Neuronal stem cell (in vitro differentiated cells): ENCODE results near the gene MYO5A.
"Not testable (repeated sequence)": the region's sequence is repeated elsewhere in the genome, so short reads cannot be mapped to it uniquely, and the experiment has no call there.

ENCODE experiments used
- DNase-seq: peaks from one replicate; pipeline ENCODE4 v3.0.0-alpha.2; 2013; ENCODE audit warnings: low spot score
- H2AFZ ChIP-seq: one replicate; pipeline ENCODE4 v1.6.1; 2013; ENCODE audit warnings: mild to moderate bottlenecking, low read length, inconsistent platforms
- H2AK5ac ChIP-seq: 2 replicates; pipeline ENCODE4 v1.6.1; 2013; ENCODE audit warnings: low read depth, mild to moderate bottlenecking, inconsistent platforms, low read length, moderate library complexity, mixed read lengths
- H2BK120ac ChIP-seq: 2 replicates; pipeline ENCODE4 v1.6.1; 2013; ENCODE audit warnings: low read depth, mild to moderate bottlenecking, inconsistent platforms, low read length, moderate library complexity, mixed read lengths
- H2BK12ac ChIP-seq: one replicate; pipeline ENCODE4 v1.6.1; 2013; ENCODE audit warnings: low read length, inconsistent platforms
- H2BK15ac ChIP-seq: 2 replicates; pipeline ENCODE4 v1.6.1; 2013; ENCODE audit warnings: mild to moderate bottlenecking, low read length, inconsistent platforms, mixed read lengths
- H2BK5ac ChIP-seq: one replicate; pipeline ENCODE4 v1.6.1; 2013; ENCODE audit warnings: inconsistent platforms, mild to moderate bottlenecking, low read length, moderate library complexity
- H3K14ac ChIP-seq: one replicate; pipeline ENCODE4 v1.6.1; 2013; ENCODE audit warnings: low read length, inconsistent platforms
- H3K18ac ChIP-seq: 2 replicates; pipeline ENCODE4 v1.6.1; 2013; ENCODE audit warnings: low read length, inconsistent platforms
- H3K23ac ChIP-seq: 2 replicates; pipeline ENCODE4 v1.6.1; 2013; ENCODE audit warnings: low read depth, mild to moderate bottlenecking, mixed read lengths, low read length, inconsistent platforms; ENCODE audit not compliant: poor library complexity
- H3K27ac ChIP-seq: replicated peaks from 3 replicates; pipeline ENCODE4 v1.5.1; 2013; ENCODE audit warnings: low read length, inconsistent platforms
- H3K27me3 ChIP-seq, 3 experiments: 2 replicates each; pipeline ENCODE4 v1.6.1; 2013; ENCODE audit warnings: low read length in 3 of 3, mild to moderate bottlenecking in 2 of 3, inconsistent platforms in 1 of 3, low read depth in 1 of 3, mixed read lengths in 1 of 3, moderate library complexity in 1 of 3; ENCODE audit not compliant: control insufficient read depth in 3 of 3, insufficient read depth in 3 of 3
- H3K36me3 ChIP-seq, 2 donors: replicated peaks in 1 of 2; 2 replicates each; pipeline ENCODE4 v1.6.1; 2013; ENCODE audit warnings: low read length in 2 of 2; ENCODE audit not compliant: control insufficient read depth in 2 of 2, insufficient read depth in 2 of 2
- H3K4ac ChIP-seq: 2 replicates; pipeline ENCODE4 v1.6.1; 2013; ENCODE audit warnings: inconsistent platforms, mild to moderate bottlenecking, low read length, moderate library complexity
- H3K4me1 ChIP-seq, 2 donors: 1 replicate in 1 of 2; 2 replicates in 1 of 2; pipeline ENCODE4 v1.6.1; 2013; ENCODE audit warnings: low read length in 2 of 2, low read depth in 1 of 2; ENCODE audit not compliant: control insufficient read depth in 2 of 2, insufficient read depth in 1 of 2
- H3K4me2 ChIP-seq: one replicate; pipeline ENCODE4 v1.6.1; 2013; ENCODE audit warnings: mild to moderate bottlenecking, low read length, inconsistent platforms; ENCODE audit not compliant: insufficient read depth, poor library complexity, severe bottlenecking
- H3K4me3 ChIP-seq, 2 donors: 2 replicates each; pipeline ENCODE4 v1.5.1; 2013; ENCODE audit warnings: low read length in 2 of 2, mild to moderate bottlenecking in 2 of 2, inconsistent platforms in 1 of 2, moderate library complexity in 1 of 2
- H3K79me1 ChIP-seq: one replicate; pipeline ENCODE4 v1.6.1; 2013; ENCODE audit warnings: low read depth, mild to moderate bottlenecking, inconsistent platforms, low read length, moderate library complexity
- H3K9ac ChIP-seq: one replicate; pipeline ENCODE4 v1.6.1; 2013; ENCODE audit warnings: mild to moderate bottlenecking, low read depth, low read length, inconsistent platforms; ENCODE audit not compliant: poor library complexity
- H3K9me3 ChIP-seq, 2 donors: replicated peaks in 1 of 2; 2 replicates each; pipeline versions ENCODE3 to v1.6.1; 2013; ENCODE audit warnings: low read length in 2 of 2, mild to moderate bottlenecking in 2 of 2, inconsistent platforms in 1 of 2, low read depth in 1 of 2, mixed read lengths in 1 of 2, moderate library complexity in 1 of 2; ENCODE audit not compliant: control insufficient read depth in 2 of 2, insufficient read depth in 1 of 2
- H4K8ac ChIP-seq: one replicate; pipeline ENCODE4 v1.6.1; 2013; ENCODE audit warnings: low read depth, mild to moderate bottlenecking, inconsistent platforms, low read length, moderate library complexity
- H4K91ac ChIP-seq: one replicate; pipeline ENCODE4 v1.6.1; 2013; ENCODE audit warnings: low read length, low read depth, mild to moderate bottlenecking, inconsistent platforms; ENCODE audit not compliant: poor library complexity
- WGBS, 2 donors: extraction: QIAGEN DNeasy Blood & Tissue Kit; methylation state at CpG; one replicate each; pipeline ENCODE4 v1.1.7; 2013; ENCODE audit warnings: missing lambda C conversion rate in 2 of 2, mixed read lengths in 1 of 2; ENCODE audit not compliant: insufficient read length in 2 of 2, insufficient replicate concordance in 1 of 2; ENCODE audit errors: extremely low coverage in 2 of 2; 5-methylcytosine and 5-hydroxymethylcytosine counted together

The MYO5A gene

DNA sequence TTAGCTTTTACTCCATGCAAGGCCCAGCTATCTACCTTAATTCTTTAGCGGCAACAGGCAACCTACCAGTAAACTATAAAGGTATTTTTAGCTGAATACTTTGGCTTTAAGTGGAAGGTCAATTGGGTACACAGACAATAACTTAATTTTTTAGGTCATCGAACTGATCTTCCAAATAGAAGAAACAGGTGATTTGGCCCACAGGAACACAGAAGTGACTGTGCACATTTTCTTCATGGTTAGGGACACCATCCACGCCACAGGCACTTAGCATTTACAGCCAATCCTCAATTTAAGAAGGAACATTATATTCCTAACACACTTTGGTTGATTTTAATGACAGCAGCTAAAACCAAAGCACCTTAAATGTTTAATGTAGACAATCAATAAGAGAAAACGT is 38.2 kb upstream of the MYO5A start:
- peaks cover 3% of the 10 kb centered on the region in 2 donors for H3K4me1 ChIP-seq
- H2BK120ac ChIP-seq, result no peak overlapping the region
- peaks cover 0 to 12% of the 10 kb centered on the region in 2 donors for H3K9me3 ChIP-seq
- H2BK15ac ChIP-seq, result no peak overlapping the region
- H2AFZ ChIP-seq, result no peak overlapping the region
- H3K4ac ChIP-seq, result no peak overlapping the region
- no peak overlapping the region for H2AK5ac ChIP-seq
- H3K36me3 ChIP-seq, result peaks cover 0 to 23% of the 10 kb centered on the region in 2 donors
- H3K18ac ChIP-seq, result no peak overlapping the region
- H3K27me3 ChIP-seq, result no peaks in the 10 kb centered on the region
- H4K8ac ChIP-seq, result no peak overlapping the region
- H4K91ac ChIP-seq, result no peak overlapping the region
- H2BK12ac ChIP-seq, result no peak overlapping the region
- peak overlapping the region in 1 of 2 donors; percentile 69 for H3K4me3 ChIP-seq
- no peak for DNase-seq
- H3K79me1 ChIP-seq, result peaks cover 4% of the 10 kb centered on the region
- no peak overlapping the region for H3K14ac ChIP-seq
- no peak overlapping the region for H3K9ac ChIP-seq
- H2BK5ac ChIP-seq, result no peak overlapping the region
- no CpG with 5 or more reads among the region's 4 CpGs for WGBS, 2 donors
- no peak overlapping the region for H3K27ac ChIP-seq
- no peak overlapping the region for H3K23ac ChIP-seq
- H3K4me2 ChIP-seq, result no peak overlapping the region

DNA sequence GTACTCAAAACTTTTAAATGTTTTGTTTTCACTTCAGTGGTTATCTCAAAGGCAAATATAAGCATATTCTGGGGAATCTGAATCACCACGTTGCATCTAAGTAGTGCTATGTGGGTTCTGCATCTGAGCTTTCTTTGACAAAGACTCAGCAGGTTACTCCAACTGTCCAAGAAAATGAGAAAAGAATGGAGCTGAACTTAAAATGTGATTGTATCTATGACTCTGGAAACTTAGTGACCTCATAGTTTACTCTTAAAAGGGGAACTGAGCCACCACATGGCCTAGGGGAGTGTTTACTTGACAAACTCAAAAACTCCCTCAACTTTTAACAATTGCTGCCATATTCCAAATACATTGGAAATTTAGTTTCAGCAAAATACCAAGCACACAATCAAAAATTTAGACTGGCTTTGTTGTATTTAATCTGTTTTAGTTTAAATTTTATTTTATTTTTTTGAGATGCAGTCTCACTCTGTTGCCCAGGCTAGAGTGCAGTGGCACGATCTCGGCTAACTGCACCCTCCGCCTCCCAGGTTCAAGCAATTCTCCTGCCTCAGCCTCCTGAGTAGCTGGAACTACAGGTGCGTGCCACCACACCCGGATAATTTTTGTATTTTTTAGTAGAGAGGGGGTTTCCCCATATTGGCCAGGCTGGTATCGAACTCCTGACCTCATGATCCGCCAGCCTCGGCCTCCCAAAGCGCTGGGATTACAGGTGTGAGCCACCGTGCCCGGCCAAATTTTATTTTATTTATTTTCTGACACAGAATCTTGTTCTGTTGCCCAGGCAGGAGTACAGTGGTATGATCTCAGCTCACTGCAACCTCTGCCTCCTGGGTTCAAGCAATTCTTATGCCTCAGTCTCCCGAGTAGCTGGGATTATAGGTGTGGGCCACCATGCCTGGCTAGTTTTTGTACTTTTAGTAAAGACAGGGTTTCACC is 37.0 kb upstream of the MYO5A start:
- H3K79me1 ChIP-seq, H3K23ac ChIP-seq, H3K4ac ChIP-seq, H2BK5ac ChIP-seq, H2BK12ac ChIP-seq, H3K27me3 ChIP-seq, H3K18ac ChIP-seq, DNase-seq, H3K4me2 ChIP-seq, H3K9ac ChIP-seq, H3K14ac ChIP-seq, H2BK15ac ChIP-seq, H4K8ac ChIP-seq, H4K91ac ChIP-seq, H2AFZ ChIP-seq, H2BK120ac ChIP-seq, H3K27ac ChIP-seq, H2AK5ac ChIP-seq, H3K4me3 ChIP-seq, H3K4me1 ChIP-seq: not testable (repeated sequence)
- peaks cover 0 to 26% of the 10 kb centered on the region in 2 donors for H3K36me3 ChIP-seq
- peaks cover 0 to 12% of the 10 kb centered on the region in 2 donors for H3K9me3 ChIP-seq
- no CpG with 5 or more reads among the region's 13 CpGs for WGBS, 2 donors

DNA sequence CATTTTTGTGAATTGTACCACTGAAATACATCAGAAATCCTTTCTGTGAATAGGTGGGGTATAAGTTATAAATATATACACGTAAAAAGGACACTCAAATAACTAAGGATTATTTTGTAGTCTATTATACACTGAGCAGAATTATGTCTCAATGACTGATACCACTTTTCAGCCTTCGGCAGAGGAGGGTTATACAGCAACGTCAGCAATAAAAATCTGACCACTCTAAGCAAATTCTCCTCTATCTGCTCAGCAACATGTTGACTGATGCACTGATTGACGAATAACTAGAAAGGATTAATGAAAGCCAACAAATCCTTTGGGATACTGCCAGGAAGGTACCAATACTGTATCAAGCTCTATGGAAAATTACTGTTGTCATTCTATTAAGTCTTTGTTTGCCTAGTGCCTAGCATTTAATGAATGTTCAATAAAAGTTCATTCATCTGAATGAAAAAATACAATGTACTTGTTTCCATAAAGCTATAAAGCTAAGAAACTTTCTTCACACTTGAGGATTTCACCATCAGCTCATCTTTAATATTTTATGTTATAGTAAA is 34.9 kb upstream of the MYO5A start:
- no peak for DNase-seq
- no CpG with 5 or more reads among the region's 4 CpGs for WGBS, 2 donors
- H3K79me1 ChIP-seq, result peaks cover 4% of the 10 kb centered on the region
- no peak overlapping the region for H2BK12ac ChIP-seq
- no peak overlapping the region for H4K91ac ChIP-seq
- no peak overlapping the region for H2BK120ac ChIP-seq
- no peak overlapping the region for H4K8ac ChIP-seq
- no peak overlapping the region for H3K23ac ChIP-seq
- no peak overlapping the region for H3K4me3 ChIP-seq
- no peaks in the 10 kb centered on the region for H3K4me1 ChIP-seq
- no peak overlapping the region for H2BK15ac ChIP-seq
- H3K27ac ChIP-seq, result no peak overlapping the region
- H2AFZ ChIP-seq, result no peak overlapping the region
- H3K4ac ChIP-seq, result no peak overlapping the region
- no peak overlapping the region for H3K9ac ChIP-seq
- peaks cover 3 to 47% of the 10 kb centered on the region in 2 donors for H3K36me3 ChIP-seq
- H3K18ac ChIP-seq, result no peak overlapping the region
- peaks cover 0 to 24% of the 10 kb centered on the region in 2 donors for H3K9me3 ChIP-seq
- H3K14ac ChIP-seq, result no peak overlapping the region
- no peak overlapping the region for H2BK5ac ChIP-seq
- no peak overlapping the region for H3K4me2 ChIP-seq
- H3K27me3 ChIP-seq, result no peaks in the 10 kb centered on the region
- H2AK5ac ChIP-seq, result no peak overlapping the region

DNA sequence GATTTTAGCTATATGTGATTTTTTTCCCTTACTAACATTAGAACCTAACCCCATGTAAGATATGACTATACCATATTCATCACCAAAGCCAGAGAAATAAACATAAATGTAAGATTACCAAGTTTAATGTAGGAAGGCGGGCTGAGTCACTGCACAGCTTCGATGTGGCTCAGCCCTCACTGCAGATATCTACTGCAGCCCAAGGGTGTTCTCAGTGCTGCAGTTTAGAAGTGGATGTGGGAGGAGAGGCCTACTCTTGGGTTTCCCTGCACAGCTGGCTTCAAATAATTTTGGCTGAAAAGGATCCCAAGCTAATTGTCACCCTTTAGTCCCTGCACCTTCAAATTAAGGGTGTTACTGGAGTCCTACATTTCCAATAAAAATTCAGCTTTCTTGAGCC is 30.9 kb upstream of the MYO5A start:
- Histone ChIP-seq H3K36me3 (peaks cover 3 to 80% of the 10 kb centered on the region in 2 donors), H2AFZ (no peak overlapping the region), H3K9me3 (peaks cover 0 to 24% of the 10 kb centered on the region in 2 donors), H3K4ac (no peak overlapping the region), H3K4me1 (no peaks in the 10 kb centered on the region), H3K9ac (no peak overlapping the region), H2BK120ac (no peak overlapping the region), H3K4me2 (no peak overlapping the region), H3K79me1 (peaks cover 3% of the 10 kb centered on the region), H3K4me3 (no peak overlapping the region), H2BK15ac (no peak overlapping the region), H3K18ac (no peak overlapping the region), H2BK12ac (no peak overlapping the region), H3K23ac (no peak overlapping the region), H4K8ac (no peak overlapping the region), H2BK5ac (no peak overlapping the region), H3K27me3 (no peaks in the 10 kb centered on the region), H4K91ac (no peak overlapping the region), H3K14ac (no peak overlapping the region), H3K27ac (no peak overlapping the region), H2AK5ac (no peak overlapping the region)
- WGBS, 2 donors, result no CpG with 5 or more reads among the region's 2 CpGs
- DNase-seq, result no peak
